ENCODE results near the gene UBXN11.

Gene UBXN11

GRCh38 chr1:26275580-26276431 lies 30.6 kb downstream of the UBXN11 start:
- H3K27ac ChIP-seq, result peak overlapping the region; percentile 0; the same call in 1 of the 2 replicates
- H3K4me3 ChIP-seq, result no peak overlapping the region
- H4K20me1 ChIP-seq, result peaks cover 7% of the 10 kb centered on the region; the same call in 1 of the 2 replicates
- H3K4me1 ChIP-seq, result peaks cover 50% of the 10 kb centered on the region
- no peak for TF ChIP-seq Cebpa-rat (IDR thresholded peaks at IDR 0.05)
- H3K27me3 ChIP-seq, result no peaks in the 10 kb centered on the region
- H3K36me3 ChIP-seq, result peaks cover 72% of the 10 kb centered on the region
- H3K4me2 ChIP-seq, result 0 out of 2 replicates have a peak overlapping the region, but pooled peaks have one; percentile 3
- H3K9me3 ChIP-seq, result no peaks in the 10 kb centered on the region
- H3K9ac ChIP-seq, result 0 out of 2 replicates have a peak overlapping the region, but pooled peaks have one; percentile 44

GRCh38 chr1:26274801-26275425 lies 31.5 kb downstream of the UBXN11 start:
- 0 out of 2 replicates have a peak overlapping the region, but pooled peaks have one; percentile 0 for H3K27ac ChIP-seq
- H3K9ac ChIP-seq, result no peak overlapping the region
- H3K27me3 ChIP-seq, result no peaks in the 10 kb centered on the region
- H3K4me3 ChIP-seq, result no peak overlapping the region
- peaks cover 81% of the 10 kb centered on the region for H3K36me3 ChIP-seq
- H3K4me2 ChIP-seq, result no peak overlapping the region
- peaks cover 45% of the 10 kb centered on the region for H3K4me1 ChIP-seq
- TF ChIP-seq Cebpa-rat (IDR thresholded peaks at IDR 0.05), result no peak
- no peaks in the 10 kb centered on the region for H4K20me1 ChIP-seq
- no peaks in the 10 kb centered on the region for H3K9me3 ChIP-seq

- H3K9me3 ChIP-seq, result peaks cover 16% of the 10 kb centered on the region
- H3K27me3 ChIP-seq, result no peaks in the 10 kb centered on the region
- TF ChIP-seq Cebpa-rat (IDR thresholded peaks at IDR 0.05), result no peak
- H3K9ac ChIP-seq, result no peak overlapping the region
- H3K4me3 ChIP-seq, result no peak overlapping the region
- H3K4me1 ChIP-seq, result no peaks in the 10 kb centered on the region
- no peaks in the 10 kb centered on the region for H4K20me1 ChIP-seq
- H3K36me3 ChIP-seq, result peaks cover 97% of the 10 kb centered on the region
- H3K27ac ChIP-seq, result no peak overlapping the region
- H3K4me2 ChIP-seq, result no peak overlapping the region
These were observed 37.3 kb downstream of the UBXN11 start for GRCh38 chr1:26269198-26269550.

- peaks cover 100% of the 10 kb centered on the region for H3K36me3 ChIP-seq
These were observed 37.9 kb downstream of the UBXN11 start for GRCh38 chr1:26268290-26269197.

GRCh38 chr1:26265405-26265804 lies 41.0 kb downstream of the UBXN11 start:
- no peaks in the 10 kb centered on the region for H4K20me1 ChIP-seq
- peaks cover 16% of the 10 kb centered on the region for H3K9me3 ChIP-seq
- H3K4me3 ChIP-seq, result no peak overlapping the region
- H3K4me2 ChIP-seq, result no peak overlapping the region
- TF ChIP-seq Cebpa-rat (IDR thresholded peaks at IDR 0.05), result no peak
- H3K27me3 ChIP-seq, result no peaks in the 10 kb centered on the region
- no peak overlapping the region for H3K27ac ChIP-seq
- no peaks in the 10 kb centered on the region for H3K4me1 ChIP-seq
- H3K36me3 ChIP-seq, result peaks cover 100% of the 10 kb centered on the region
- no peak overlapping the region for H3K9ac ChIP-seq

More at GRCh38 chr1:26268290-26269197, 37.9 kb downstream of the UBXN11 start:
- peaks cover 16% of the 10 kb centered on the region for H3K9me3 ChIP-seq
- no peak overlapping the region for H3K9ac ChIP-seq
- no peak overlapping the region for H3K27ac ChIP-seq
- no peak for TF ChIP-seq Cebpa-rat (IDR thresholded peaks at IDR 0.05)
- no peak overlapping the region for H3K4me2 ChIP-seq
- H3K4me3 ChIP-seq, result no peak overlapping the region
- no peaks in the 10 kb centered on the region for H4K20me1 ChIP-seq
- H3K4me1 ChIP-seq, result no peaks in the 10 kb centered on the region
- no peaks in the 10 kb centered on the region for H3K27me3 ChIP-seq

GRCh38 chr1:26263212-26263611 lies 43.2 kb downstream of the UBXN11 start:
- no peaks in the 10 kb centered on the region for H3K27me3 ChIP-seq
- H3K9ac ChIP-seq, result no peak overlapping the region
- H3K36me3 ChIP-seq, result peaks cover 100% of the 10 kb centered on the region
- TF ChIP-seq Cebpa-rat (IDR thresholded peaks at IDR 0.05), result no peak
- no peak overlapping the region for H3K4me3 ChIP-seq
- no peaks in the 10 kb centered on the region for H3K4me1 ChIP-seq
- H4K20me1 ChIP-seq, result 0 out of 2 replicates have a peak, but pooled peaks cover under 1% of the 10 kb centered on the region
- H3K27ac ChIP-seq, result no peak overlapping the region
- H3K4me2 ChIP-seq, result no peak overlapping the region
- H3K9me3 ChIP-seq, result peaks cover 4% of the 10 kb centered on the region

GRCh38 chr1:26259578-26259977 lies 46.9 kb downstream of the UBXN11 start:
- no peaks in the 10 kb centered on the region for H3K9me3 ChIP-seq
- H3K4me2 ChIP-seq, result no peak overlapping the region
- H4K20me1 ChIP-seq, result peaks cover 32% of the 10 kb centered on the region
- H3K27ac ChIP-seq, result no peak overlapping the region
- H3K9ac ChIP-seq, result no peak overlapping the region
- H3K27me3 ChIP-seq, result no peaks in the 10 kb centered on the region
- H3K4me3 ChIP-seq, result no peak overlapping the region
- no peak for TF ChIP-seq Cebpa-rat (IDR thresholded peaks at IDR 0.05)
- H3K36me3 ChIP-seq, result peaks cover 100% of the 10 kb centered on the region
- no peaks in the 10 kb centered on the region for H3K4me1 ChIP-seq

GRCh38 chr1:26259005-26259404 lies 47.4 kb downstream of the UBXN11 start:
- no peak overlapping the region for H3K27ac ChIP-seq
- no peaks in the 10 kb centered on the region for H3K27me3 ChIP-seq
- H4K20me1 ChIP-seq, result peaks cover 38% of the 10 kb centered on the region
- no peak overlapping the region for H3K9ac ChIP-seq
- no peaks in the 10 kb centered on the region for H3K4me1 ChIP-seq
- H3K9me3 ChIP-seq, result no peaks in the 10 kb centered on the region
- peaks cover 100% of the 10 kb centered on the region for H3K36me3 ChIP-seq
- no peak overlapping the region for H3K4me3 ChIP-seq
- TF ChIP-seq Cebpa-rat (IDR thresholded peaks at IDR 0.05), result no peak
- H3K4me2 ChIP-seq, result no peak overlapping the region

GRCh38 chr1:26257222-26257621 lies 49.2 kb downstream of the UBXN11 start:
- H3K27me3 ChIP-seq, result no peaks in the 10 kb centered on the region
- TF ChIP-seq Cebpa-rat (IDR thresholded peaks at IDR 0.05), result no peak
- no peak overlapping the region for H3K27ac ChIP-seq
- H3K4me1 ChIP-seq, result peaks cover 6% of the 10 kb centered on the region; the same call in 1 of the 2 replicates
- no peak overlapping the region for H3K4me2 ChIP-seq
- no peaks in the 10 kb centered on the region for H3K9me3 ChIP-seq
- H4K20me1 ChIP-seq, result peaks cover 54% of the 10 kb centered on the region
- H3K4me3 ChIP-seq, result no peak overlapping the region
- no peak overlapping the region for H3K9ac ChIP-seq
- H3K36me3 ChIP-seq, result peaks cover 100% of the 10 kb centered on the region
